Hepatocyte (in vitro differentiated cells): ENCODE measurements around the gene METAP1D.

Experiments
- EZH2 ChIP-seq: fragments of 200-600 bp; sonication (generic); IDR thresholded peaks from 2 replicates; pipeline ENCODE4 v1.6.1; 2016; ENCODE audit warnings: antibody characterized with exemption, mild to moderate bottlenecking, borderline replicate concordance
- EZH2phosphoT487 ChIP-seq: fragments of 200-600 bp; sonication (generic); IDR thresholded peaks from one replicate; pipeline ENCODE4 v1.6.1; 2018; ENCODE audit warnings: antibody characterized with exemption, mild to moderate bottlenecking, low read depth, moderate library complexity; ENCODE audit not compliant: unreplicated experiment, severe bottlenecking

GRCh38 chr2:172062402-172063004, 62.8 kb downstream of the METAP1D start:
- TF ChIP-seq EZH2phosphoT487 = no peak
- no peak for TF ChIP-seq EZH2
